IMR-90 (cell line): ENCODE results near the gene ATP4A. TPM values are rescaled to one million over a fixed set of nuclear protein-coding genes. Genes with fewer than 3 reads are reported as not detected.

ENCODE experiments used
- ATAC-seq: fragments of 200-7000 bp; cut with Tn5 transposase; 2 replicates; pipeline ENCODE4 v1.9.1; 2020; ENCODE audit warnings: low read depth, mild to moderate bottlenecking, moderate library complexity
- BruUV-seq: library from RNA; stranded (reverse); fragments of 400-500 nt; replicated peaks from 2 replicates; lab custom pipeline; 2021; lab: Mats Ljungman, UMichigan
- CTCF ChIA-PET: fragments of 300-600 bp; formaldehyde crosslinking; extraction: SDS; loops from one replicate; lab custom pipeline; 2021; ENCODE audit warnings: antibody characterized with exemption; lab: Yijun Ruan, JAX
- POLR2A ChIA-PET: fragments of 300-600 bp; sonication (Branson Sonifier 250); formaldehyde crosslinking; loops from one replicate; lab custom pipeline; 2022; ENCODE audit warnings: antibody characterized with exemption; ENCODE audit not compliant: unreplicated experiment; lab: Charles Lee
- DNase-seq: peaks from one replicate; pipeline ENCODE4 v3.0.0; 2013
- H2AFZ ChIP-seq: replicated peaks from 2 replicates; pipeline ENCODE3; 2013; ENCODE audit warnings: low read length, mild to moderate bottlenecking; ENCODE audit not compliant: poor library complexity
- H2AK5ac ChIP-seq: 2 replicates; pipeline ENCODE4 v1.6.1; 2013; ENCODE audit warnings: low read depth, low read length, inconsistent platforms
- H2AK9ac ChIP-seq: replicated peaks from 2 replicates; pipeline ENCODE3; 2013; ENCODE audit warnings: mild to moderate bottlenecking, low read depth, low read length, moderate library complexity; ENCODE audit not compliant: poor library complexity
- H2BK120ac ChIP-seq: 2 replicates; pipeline ENCODE4 v1.6.1; 2013; ENCODE audit warnings: low read depth, low read length, inconsistent platforms
- H2BK15ac ChIP-seq: 3 replicates; pipeline ENCODE4 v1.6.1; 2013; ENCODE audit warnings: low read depth, low read length, inconsistent platforms
- H2BK20ac ChIP-seq: 2 replicates; pipeline ENCODE4 v1.6.1; 2013; ENCODE audit warnings: low read depth, mild to moderate bottlenecking, inconsistent platforms, low read length, moderate library complexity
- H2BK5ac ChIP-seq: 2 replicates; pipeline ENCODE4 v1.6.1; 2013; ENCODE audit warnings: mild to moderate bottlenecking, low read depth, low read length, inconsistent platforms; ENCODE audit not compliant: poor library complexity, severe bottlenecking
- H3K14ac ChIP-seq: replicated peaks from 2 replicates; pipeline ENCODE4 v1.6.1; 2013; ENCODE audit warnings: low read depth, low read length, inconsistent platforms
- H3K18ac ChIP-seq: 2 replicates; pipeline ENCODE4 v1.6.1; 2013; ENCODE audit warnings: low read depth, low read length, control low read depth
- H3K23ac ChIP-seq: 2 replicates; pipeline ENCODE4 v1.6.1; 2013; ENCODE audit warnings: low read depth, low read length, inconsistent platforms
- H3K27ac ChIP-seq: 2 replicates; pipeline ENCODE4 v1.5.1; 2013; ENCODE audit warnings: mild to moderate bottlenecking, control low read depth, low read length; ENCODE audit not compliant: insufficient read depth
- H3K27me3 ChIP-seq: 2 replicates; pipeline ENCODE4 v1.6.1; 2013; ENCODE audit warnings: low read length; ENCODE audit not compliant: control insufficient read depth, insufficient read depth
- H3K36me3 ChIP-seq: 2 replicates; pipeline ENCODE4 v1.6.1; 2013; ENCODE audit warnings: low read length, mixed read lengths; ENCODE audit not compliant: control insufficient read depth, insufficient read depth
- H3K4ac ChIP-seq: 2 replicates; pipeline ENCODE4 v1.6.1; 2013; ENCODE audit warnings: low read depth, low read length, inconsistent platforms
- H3K4me1 ChIP-seq: 2 replicates; pipeline ENCODE4 v1.6.1; 2013; ENCODE audit warnings: low read length, mixed read lengths; ENCODE audit not compliant: control insufficient read depth, insufficient read depth
- H3K4me2 ChIP-seq: 2 replicates; pipeline ENCODE4 v1.6.1; 2013; ENCODE audit warnings: low read depth, mild to moderate bottlenecking, control low read depth, low read length, moderate library complexity
- H3K4me3 ChIP-seq: 2 replicates; pipeline ENCODE4 v1.5.1; 2013; ENCODE audit warnings: low read depth, mild to moderate bottlenecking, control low read depth, low read length, moderate library complexity; ENCODE audit not compliant: insufficient read depth
- H3K56ac ChIP-seq: 2 replicates; pipeline ENCODE4 v1.6.1; 2013; ENCODE audit warnings: low read length, inconsistent platforms; ENCODE audit not compliant: insufficient read depth; ENCODE audit errors: extremely low read depth
- H3K79me1 ChIP-seq, 2 experiments: 2 replicates each; pipeline ENCODE4 v1.6.1; 2013; ENCODE audit warnings: low read length in 2 of 2, inconsistent platforms in 1 of 2, low read depth in 1 of 2
- H3K9ac ChIP-seq: 2 replicates; pipeline ENCODE4 v1.6.1; 2013; ENCODE audit warnings: low read depth, low read length, control low read depth
- H3K9me1 ChIP-seq: 2 replicates; pipeline ENCODE4 v1.6.1; 2013; ENCODE audit warnings: low read length, inconsistent platforms; ENCODE audit not compliant: insufficient read depth
- H3K9me3 ChIP-seq: 2 replicates; pipeline ENCODE4 v1.6.1; 2013; ENCODE audit warnings: low read length; ENCODE audit not compliant: control insufficient read depth, insufficient read depth
- H4K20me1 ChIP-seq: 2 replicates; pipeline ENCODE4 v1.6.1; 2013; ENCODE audit warnings: low read length, inconsistent platforms; ENCODE audit not compliant: insufficient read depth
- H4K5ac ChIP-seq: 2 replicates; pipeline ENCODE4 v1.6.1; 2013; ENCODE audit warnings: mild to moderate bottlenecking, low read depth, low read length, control low read depth
- H4K8ac ChIP-seq, 2 experiments: 2 replicates each; pipeline ENCODE4 v1.6.1; 2013; ENCODE audit warnings: low read depth in 2 of 2, low read length in 2 of 2, control low read depth in 1 of 2, inconsistent platforms in 1 of 2
- H4K91ac ChIP-seq: 2 replicates; pipeline ENCODE4 v1.6.1; 2013; ENCODE audit warnings: low read depth, low read length, inconsistent platforms; ENCODE audit not compliant: insufficient read depth
- BHLHE40 ChIP-seq: fragments of 150-350 bp; IDR thresholded peaks from 2 replicates; pipeline ENCODE4 v1.6.1; 2016; ENCODE audit warnings: mild to moderate bottlenecking, low read depth, low read length
- CHD1 ChIP-seq: IDR thresholded peaks from 2 replicates; pipeline ENCODE4 v1.6.1; 2012; ENCODE audit warnings: low read depth, low read length, improper control_type of control experiment
- CTCF ChIP-seq: conservative IDR thresholded peaks from 2 replicates; pipeline ENCODE4 v1.5.1; 2012; ENCODE audit warnings: mild to moderate bottlenecking, low read depth, low read length, improper control_type of control experiment
- FOS ChIP-seq: fragments of 150-350 bp; IDR thresholded peaks from 2 replicates; pipeline ENCODE4 v1.6.1; 2016; ENCODE audit warnings: low read depth, low read length
- MAFK ChIP-seq: IDR thresholded peaks from 2 replicates; pipeline ENCODE4 v1.6.1; 2012; ENCODE audit warnings: low read depth, low read length, improper control_type of control experiment
- MAZ ChIP-seq: IDR thresholded peaks from 2 replicates; pipeline ENCODE4 v1.6.1; 2012; ENCODE audit warnings: low read depth, mild to moderate bottlenecking, low read length, improper control_type of control experiment, moderate library complexity, borderline replicate concordance
- MXI1 ChIP-seq: IDR thresholded peaks from 2 replicates; pipeline ENCODE4 v1.6.1; 2012; ENCODE audit warnings: low read depth, mild to moderate bottlenecking, low read length, moderate library complexity, borderline replicate concordance
- NFE2L2 ChIP-seq: fragments of 150-350 bp; IDR thresholded peaks from 2 replicates; pipeline ENCODE4 v1.6.1; 2016; ENCODE audit warnings: low read depth, mild to moderate bottlenecking, low read length
- POLR2A ChIP-seq: IDR thresholded peaks from 2 replicates; pipeline ENCODE4 v1.6.1; 2012; ENCODE audit warnings: mild to moderate bottlenecking, low read depth, low read length
- RCOR1 ChIP-seq: IDR thresholded peaks from 2 replicates; pipeline ENCODE4 v1.6.1; 2012; ENCODE audit warnings: mild to moderate bottlenecking, low read length, improper control_type of control experiment; ENCODE audit not compliant: insufficient replicate concordance
- RFX5 ChIP-seq: IDR thresholded peaks from 2 replicates; pipeline ENCODE4 v1.8.0; 2012; ENCODE audit warnings: low read depth, mild to moderate bottlenecking, low read length, moderate library complexity
- SMC3 ChIP-seq: fragments of 150-350 bp; IDR thresholded peaks from 2 replicates; pipeline ENCODE4 v1.6.1; 2016; ENCODE audit warnings: low read depth, mild to moderate bottlenecking, antibody characterized with exemption, low read length, moderate library complexity
- WGBS, 2 experiments: methylation state at CpG; one replicate each; pipeline versions ENCODE4 v1.1.5 to v1.1.7; 2013; ENCODE audit warnings: missing lambda C conversion rate in 2 of 2; ENCODE audit not compliant: insufficient read length in 1 of 2; ENCODE audit errors: extremely low coverage in 2 of 2; 5-methylcytosine and 5-hydroxymethylcytosine counted together
- dilution Hi-C: fragments of 300-500 bp; cut with HindIII; formaldehyde crosslinking; loops from one replicate; pipeline ENCODE4 v1.14.3; 2018; ENCODE audit warnings: low sequenced_read_pairs; ENCODE audit not compliant: unreplicated experiment
- in situ Hi-C: fragments of 300-500 bp; cut with MboI; formaldehyde crosslinking; loops from 3 replicates; pipeline ENCODE4 v1.14.3; 2019; ENCODE audit warnings: low sequenced_read_pairs, inconsistent platforms, mixed read lengths
- intact Hi-C: fragments of 100-400 bp; cut with micrococcal nuclease; formaldehyde crosslinking; loops from 2 replicates; pipeline ENCODE4 v1.10.0; 2022
- polyA plus RNA-seq, 3 experiments: library from polyadenylated mRNA; depleted of rRNA; stranded (reverse); fragments of >200 nt; gene quantifications; 2 replicates each; pipeline ENCODE4 v1.2.3, GENCODE V29; 2012; ENCODE audit warnings: low replicate concordance in 1 of 3
- total RNA-seq: library from RNA; depleted of rRNA; stranded (reverse); fragments of >200 nt; gene quantifications from 2 replicates; pipeline ENCODE4 v1.2.3, GENCODE V29; 2012
- TF ChIP-seq, protein P1 (sequence below): fragments of 150-350 bp; IDR thresholded peaks from 2 replicates; pipeline ENCODE4 v1.6.1; 2016; ENCODE audit warnings: low read depth, mild to moderate bottlenecking, low read length, moderate library complexity, borderline replicate concordance
- TF ChIP-seq, protein P2 (sequence below): fragments of 150-350 bp; IDR thresholded peaks from 2 replicates; pipeline ENCODE4 v1.6.1; 2017; ENCODE audit warnings: mild to moderate bottlenecking, antibody characterized with exemption, low read length, low read depth

The ATP4A gene
- total and polyA plus RNA-seq, 2 of the 4 experiments (the other 2 are of a cell fraction) = not detected

DNA sequence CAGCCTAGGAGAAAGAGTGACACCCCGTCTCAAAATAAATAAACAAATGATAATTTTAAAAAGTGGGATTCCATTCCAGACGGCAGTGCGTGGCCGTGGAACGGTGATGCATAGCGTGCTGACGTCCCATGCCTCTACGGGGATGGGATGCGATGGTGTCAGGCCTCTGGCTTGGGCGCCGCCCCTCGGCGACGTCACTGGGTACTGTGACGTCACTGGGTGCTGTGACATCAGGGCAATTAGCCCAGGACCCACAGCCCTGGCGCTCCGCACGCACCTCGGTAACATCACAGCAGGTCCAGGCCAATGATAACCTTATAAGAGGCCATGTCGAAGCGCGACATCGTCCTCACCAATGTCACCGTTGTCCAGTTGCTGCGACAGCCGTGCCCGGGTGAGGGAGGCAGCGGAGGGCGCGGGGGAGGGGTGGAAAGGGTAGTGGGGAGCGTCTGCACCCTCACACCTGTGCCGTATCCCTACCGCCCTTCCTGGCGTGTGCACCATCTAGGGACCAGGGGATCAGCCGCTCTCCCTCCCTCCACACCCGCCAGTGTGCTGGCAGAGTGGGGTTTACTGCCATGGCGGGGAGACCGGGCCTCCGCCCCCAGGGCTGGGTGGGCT lies 30.1 kb downstream of the ATP4A start, which contains the start of gene GAPDHS (continued):
- no peak for TF ChIP-seq MAZ

GRCh38 chr19:35531291-35531690 lies 32.2 kb downstream of the ATP4A start:
- no peak for ATAC-seq
- no peaks in the 10 kb centered on the region for H3K79me1 ChIP-seq
- no peak overlapping the region for H3K18ac ChIP-seq
- no peak overlapping the region for H3K23ac ChIP-seq
- no peak overlapping the region for H2BK20ac ChIP-seq
- ChIA-PET CTCF (no interaction called here), POLR2A (no interaction called here)
- peaks cover 8% of the 10 kb centered on the region; the same call in 1 of the 2 replicates for H3K27me3 ChIP-seq
- DNase-seq = no peak
- H2AK5ac ChIP-seq = no peak overlapping the region
- H4K91ac ChIP-seq = no peak overlapping the region
- H3K27ac ChIP-seq = no peak overlapping the region
- H3K9me1 ChIP-seq = peaks cover 15% of the 10 kb centered on the region
- H3K9me3 ChIP-seq = no peaks in the 10 kb centered on the region
- H4K20me1 ChIP-seq = no peaks in the 10 kb centered on the region
- H3K4me3 ChIP-seq = no peak overlapping the region
- no peak overlapping the region for H2BK5ac ChIP-seq
- no peak overlapping the region for H3K14ac ChIP-seq
- H3K9ac ChIP-seq = no peak overlapping the region
- BruUV-seq = no TSS peak
- H3K36me3 ChIP-seq = no peaks in the 10 kb centered on the region
- no peak overlapping the region for H4K8ac ChIP-seq
- in situ Hi-C loops (no loop called here), intact Hi-C loops (no loop called here), dilution Hi-C loops (no loop called here)
- H2BK120ac ChIP-seq = no peak overlapping the region
- peaks cover 11% of the 10 kb centered on the region for H3K4me1 ChIP-seq
- no peak overlapping the region for H3K4me2 ChIP-seq
- no peak overlapping the region for H4K5ac ChIP-seq
- H2AFZ ChIP-seq = no peak overlapping the region
- no peak overlapping the region for H3K4ac ChIP-seq
- no peak overlapping the region for H2AK9ac ChIP-seq
- 0% methylated on average over 1 of the region's 6 CpGs; no CpG with 5 or more reads in 1 of the 2 experiments for WGBS, 2 experiments
- H2BK15ac ChIP-seq = no peak overlapping the region
- H3K56ac ChIP-seq = no peak overlapping the region
- no peak for TF ChIP-seq RCOR1
- TF ChIP-seq SMC3 = no peak
- no peak for TF ChIP-seq POLR2A
- no peak for TF ChIP-seq RFX5
- TF ChIP-seq NFE2L2 = no peak
- no peak for TF ChIP-seq CHD1
- no peak for TF ChIP-seq MAFK
- TF ChIP-seq, protein P1, sequence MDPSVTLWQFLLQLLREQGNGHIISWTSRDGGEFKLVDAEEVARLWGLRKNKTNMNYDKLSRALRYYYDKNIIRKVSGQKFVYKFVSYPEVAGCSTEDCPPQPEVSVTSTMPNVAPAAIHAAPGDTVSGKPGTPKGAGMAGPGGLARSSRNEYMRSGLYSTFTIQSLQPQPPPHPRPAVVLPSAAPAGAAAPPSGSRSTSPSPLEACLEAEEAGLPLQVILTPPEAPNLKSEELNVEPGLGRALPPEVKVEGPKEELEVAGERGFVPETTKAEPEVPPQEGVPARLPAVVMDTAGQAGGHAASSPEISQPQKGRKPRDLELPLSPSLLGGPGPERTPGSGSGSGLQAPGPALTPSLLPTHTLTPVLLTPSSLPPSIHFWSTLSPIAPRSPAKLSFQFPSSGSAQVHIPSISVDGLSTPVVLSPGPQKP = no peak
- TF ChIP-seq, protein P2, sequence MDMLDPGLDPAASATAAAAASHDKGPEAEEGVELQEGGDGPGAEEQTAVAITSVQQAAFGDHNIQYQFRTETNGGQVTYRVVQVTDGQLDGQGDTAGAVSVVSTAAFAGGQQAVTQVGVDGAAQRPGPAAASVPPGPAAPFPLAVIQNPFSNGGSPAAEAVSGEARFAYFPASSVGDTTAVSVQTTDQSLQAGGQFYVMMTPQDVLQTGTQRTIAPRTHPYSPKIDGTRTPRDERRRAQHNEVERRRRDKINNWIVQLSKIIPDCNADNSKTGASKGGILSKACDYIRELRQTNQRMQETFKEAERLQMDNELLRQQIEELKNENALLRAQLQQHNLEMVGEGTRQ = no peak
- no peak for TF ChIP-seq MAZ
- no peak for TF ChIP-seq BHLHE40
- no peak for TF ChIP-seq MXI1
- TF ChIP-seq CTCF = no peak
- no peak for TF ChIP-seq FOS
